TTC549 (cell line): Measurements from ENCODE around the gene NEXMIF.
"Not testable (repeated sequence)": the region's sequence is repeated elsewhere in the genome, so short reads cannot be mapped to it uniquely, and the experiment has no call there.

Experiments used
- FAIRE-seq: peaks from 2 replicates; lab custom pipeline; 2012; peaks lifted over from hg19 to GRCh38; lab: Jason Lieb, UNC

NEXMIF gene

DNA sequence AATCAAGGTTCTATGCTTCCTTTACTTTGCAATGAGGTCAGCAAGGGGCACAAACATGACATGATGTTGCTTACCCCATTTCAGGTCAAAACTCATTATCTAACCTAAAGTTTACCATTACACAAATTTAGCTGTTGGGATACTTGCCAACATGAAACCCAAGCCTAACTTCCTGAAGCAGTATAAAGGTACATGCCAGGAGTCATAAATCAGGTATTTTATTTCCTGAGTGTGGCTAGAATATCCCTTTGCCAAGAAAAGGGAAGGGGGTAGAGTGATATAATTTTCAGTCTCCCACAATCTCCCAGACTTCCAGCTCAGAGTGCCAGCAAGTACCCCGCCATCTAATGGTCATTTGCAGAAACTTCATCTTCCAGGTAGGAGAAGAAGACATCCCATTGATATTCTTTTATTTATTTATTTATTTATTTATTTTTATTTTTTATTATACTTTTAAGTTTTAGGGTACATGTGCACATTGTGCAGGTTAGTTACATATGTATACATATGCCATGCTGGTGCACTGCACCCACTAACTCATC is 136.6 kb downstream of the NEXMIF start:
- FAIRE-seq, result no peak

- no peak for FAIRE-seq
Measured at GRCh38 chrX:74784629-74785028, 140.6 kb downstream of the NEXMIF start.

DNA sequence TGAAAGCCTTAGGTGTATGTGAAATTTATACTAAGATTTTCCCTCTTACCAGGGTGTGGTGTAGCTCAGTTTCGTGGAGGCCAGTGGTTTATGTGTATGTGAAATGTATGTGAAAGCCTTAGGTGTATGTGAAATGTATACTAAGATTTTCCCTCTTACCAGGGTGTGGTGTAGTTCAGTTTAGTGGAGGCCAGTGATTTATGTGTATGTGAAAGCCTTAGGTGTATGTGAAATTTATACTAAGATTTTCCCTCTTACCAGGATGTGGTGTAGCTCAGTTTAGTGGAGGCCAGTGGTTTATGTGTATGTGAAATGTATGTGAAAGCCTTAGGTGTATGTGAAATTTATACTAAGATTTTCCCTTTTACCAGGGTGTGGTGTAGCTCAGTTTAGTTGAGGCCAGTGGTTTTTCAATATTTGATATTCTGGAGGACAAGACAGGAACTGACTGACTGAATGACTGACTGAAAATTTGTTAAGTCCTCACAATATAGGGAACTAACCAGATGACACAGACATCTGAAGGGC is 143.7 kb downstream of the NEXMIF start:
- FAIRE-seq, result no peak

GRCh38 chrX:74779175-74779574 is 146.1 kb downstream of the NEXMIF start:
- no peak for FAIRE-seq

DNA sequence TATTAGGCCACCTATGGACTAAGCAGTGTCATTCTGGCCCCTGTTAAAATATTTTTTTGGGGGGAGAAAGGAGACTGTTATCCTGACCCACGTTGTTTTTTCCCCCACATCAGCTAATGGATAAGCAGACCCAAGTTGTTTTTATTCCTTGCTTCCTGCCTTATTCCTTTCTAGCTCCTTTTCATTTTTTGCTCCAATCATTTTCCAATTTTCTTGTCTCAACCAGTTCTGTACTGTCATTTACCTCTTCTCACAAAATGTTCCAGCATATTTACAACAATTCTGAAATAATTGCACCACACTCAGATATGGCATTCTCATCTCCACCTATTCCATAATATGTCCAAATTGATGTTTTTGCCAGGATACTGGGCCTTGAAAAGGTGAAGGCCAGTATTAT is 150.3 kb downstream of the NEXMIF start:
- FAIRE-seq, result no peak

GRCh38 chrX:74736450-74736849 is 188.8 kb downstream of the NEXMIF start:
- FAIRE-seq, result no peak

- FAIRE-seq, result no peak
Measured at GRCh38 chrX:74705269-74705668, 220.0 kb downstream of the NEXMIF start.

GRCh38 chrX:74701343-74701742 is 223.9 kb downstream of the NEXMIF start:
- FAIRE-seq, result not testable (repeated sequence)

- no peak for FAIRE-seq
Measured at GRCh38 chrX:74684466-74684865, 240.8 kb downstream of the NEXMIF start.
